ENCODE data around the gene TMEM176B.

GRCh38 chr7:150755473-150756099 is 44.6 kb downstream of the TMEM176B start:
- TF ChIP-seq CTCF (conservative IDR thresholded peaks at IDR 0.05; ENCODE audit: low read length) (no peak), EZH2phosphoT487 (IDR thresholded peaks at IDR 0.05; ENCODE audit: borderline replicate concordance) (no peak)

Measured in Loucy (cell line).